Gastrocnemius medialis (tissue), 4 donors: ENCODE results near the gene NR6A1.

Experiments used
- POLR2A ChIP-seq, 2 donors: fragments of 450-650 bp; IDR thresholded peaks; one replicate each; pipeline ENCODE4 v1.6.1; 2017; ENCODE audit warnings: antibody characterized with exemption in 2 of 2, mild to moderate bottlenecking in 2 of 2, moderate library complexity in 2 of 2
- TF ChIP-seq, protein P1 (sequence below), 5 experiments: fragments of 450-650 bp in 3 of 5; fragments of 200-600 bp in 2 of 5; sonication (generic) in 2 of 5; IDR thresholded peaks in 4 of 5; conservative IDR thresholded peaks in 1 of 5; 1 replicate in 4 of 5; 2 replicates in 1 of 5; pipeline ENCODE4 v1.5.1; 2016 to 2019; ENCODE audit warnings: antibody characterized with exemption in 5 of 5, mild to moderate bottlenecking in 3 of 5, moderate library complexity in 3 of 5

DNA sequence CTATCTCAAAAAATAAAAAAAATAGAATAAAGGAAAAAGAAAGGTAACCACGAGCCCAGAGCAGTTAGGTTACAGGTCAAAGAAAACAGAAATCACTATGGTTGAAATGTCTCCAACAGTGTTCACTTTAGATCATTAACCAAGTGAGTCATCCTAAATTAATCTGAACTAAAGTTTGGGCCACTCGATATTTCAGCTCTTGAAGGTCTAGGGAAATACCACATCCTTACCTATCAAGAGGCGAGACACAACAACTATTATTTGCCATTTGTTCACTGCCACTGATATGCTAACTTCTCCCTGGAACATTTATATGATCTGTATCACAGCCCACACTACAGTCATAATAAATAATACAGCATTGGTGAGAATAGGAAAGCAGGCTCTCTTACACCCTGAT is 152.6 kb downstream of the NR6A1 start:
- TF ChIP-seq, protein P1, sequence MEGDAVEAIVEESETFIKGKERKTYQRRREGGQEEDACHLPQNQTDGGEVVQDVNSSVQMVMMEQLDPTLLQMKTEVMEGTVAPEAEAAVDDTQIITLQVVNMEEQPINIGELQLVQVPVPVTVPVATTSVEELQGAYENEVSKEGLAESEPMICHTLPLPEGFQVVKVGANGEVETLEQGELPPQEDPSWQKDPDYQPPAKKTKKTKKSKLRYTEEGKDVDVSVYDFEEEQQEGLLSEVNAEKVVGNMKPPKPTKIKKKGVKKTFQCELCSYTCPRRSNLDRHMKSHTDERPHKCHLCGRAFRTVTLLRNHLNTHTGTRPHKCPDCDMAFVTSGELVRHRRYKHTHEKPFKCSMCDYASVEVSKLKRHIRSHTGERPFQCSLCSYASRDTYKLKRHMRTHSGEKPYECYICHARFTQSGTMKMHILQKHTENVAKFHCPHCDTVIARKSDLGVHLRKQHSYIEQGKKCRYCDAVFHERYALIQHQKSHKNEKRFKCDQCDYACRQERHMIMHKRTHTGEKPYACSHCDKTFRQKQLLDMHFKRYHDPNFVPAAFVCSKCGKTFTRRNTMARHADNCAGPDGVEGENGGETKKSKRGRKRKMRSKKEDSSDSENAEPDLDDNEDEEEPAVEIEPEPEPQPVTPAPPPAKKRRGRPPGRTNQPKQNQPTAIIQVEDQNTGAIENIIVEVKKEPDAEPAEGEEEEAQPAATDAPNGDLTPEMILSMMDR (IDR thresholded peaks at IDR 0.05 in 4 of 5, conservative IDR thresholded peaks at IDR 0.05 in 1 of 5), result no peak
- no peak for TF ChIP-seq POLR2A (IDR thresholded peaks at IDR 0.05)
